ENCODE results near the gene FKBP7. TPM values are rescaled to one million over a fixed set of nuclear protein-coding genes. Genes with fewer than 3 reads are reported as not detected.
"Not testable (repeated sequence)": the region's sequence is repeated elsewhere in the genome, so short reads cannot be mapped to it uniquely, and the experiment has no call there.

FKBP7 gene
- total and polyA plus RNA-seq, 8 donors: 1.1 to 5.4 (median 2.5) TPM

DNA sequence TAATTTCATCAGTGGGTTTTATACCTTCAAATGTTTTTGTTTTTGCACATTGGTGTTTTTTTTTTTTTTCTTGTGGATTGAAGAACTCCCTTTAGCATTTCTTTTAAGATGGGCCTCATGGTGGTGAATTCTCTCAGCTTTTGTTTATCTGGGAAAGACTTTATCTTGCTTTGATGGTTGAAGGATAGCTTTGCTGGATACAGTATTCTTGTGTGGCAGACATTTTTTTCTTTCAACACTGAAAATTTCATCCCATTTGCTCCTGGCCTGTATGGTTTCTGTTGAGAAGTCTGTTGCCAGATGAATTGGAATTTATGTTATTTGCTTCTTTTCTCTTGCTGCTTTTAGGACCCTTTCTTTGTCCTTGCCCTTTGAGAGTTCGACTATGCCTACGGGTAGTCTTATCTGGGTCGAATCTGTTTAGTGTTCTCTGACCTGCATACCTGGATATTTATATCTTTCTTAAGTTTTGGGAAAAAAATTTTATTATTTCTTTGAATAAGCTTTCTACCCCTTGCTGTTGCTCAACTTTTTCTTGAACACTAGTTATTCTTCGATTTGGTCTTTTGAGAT, 53.1 kb downstream of the FKBP7 start:
- Histone ChIP-seq H3K4me3 (no peak overlapping the region), H3K27me3 (no peaks in the 10 kb centered on the region), H3K36me3 (no peaks in the 10 kb centered on the region), H3K9me3 (no peaks in the 10 kb centered on the region), H3K27ac (no peak overlapping the region), H3K4me1 (no peaks in the 10 kb centered on the region)
- WGBS, 2 donors: 88 to 91% methylated on average over 4 of the region's 4 CpGs
- no peak for ATAC-seq
- no peak for FAIRE-seq
- intact Hi-C loops (cut with DNase I): no loop called here
- TF ChIP-seq, protein P1, sequence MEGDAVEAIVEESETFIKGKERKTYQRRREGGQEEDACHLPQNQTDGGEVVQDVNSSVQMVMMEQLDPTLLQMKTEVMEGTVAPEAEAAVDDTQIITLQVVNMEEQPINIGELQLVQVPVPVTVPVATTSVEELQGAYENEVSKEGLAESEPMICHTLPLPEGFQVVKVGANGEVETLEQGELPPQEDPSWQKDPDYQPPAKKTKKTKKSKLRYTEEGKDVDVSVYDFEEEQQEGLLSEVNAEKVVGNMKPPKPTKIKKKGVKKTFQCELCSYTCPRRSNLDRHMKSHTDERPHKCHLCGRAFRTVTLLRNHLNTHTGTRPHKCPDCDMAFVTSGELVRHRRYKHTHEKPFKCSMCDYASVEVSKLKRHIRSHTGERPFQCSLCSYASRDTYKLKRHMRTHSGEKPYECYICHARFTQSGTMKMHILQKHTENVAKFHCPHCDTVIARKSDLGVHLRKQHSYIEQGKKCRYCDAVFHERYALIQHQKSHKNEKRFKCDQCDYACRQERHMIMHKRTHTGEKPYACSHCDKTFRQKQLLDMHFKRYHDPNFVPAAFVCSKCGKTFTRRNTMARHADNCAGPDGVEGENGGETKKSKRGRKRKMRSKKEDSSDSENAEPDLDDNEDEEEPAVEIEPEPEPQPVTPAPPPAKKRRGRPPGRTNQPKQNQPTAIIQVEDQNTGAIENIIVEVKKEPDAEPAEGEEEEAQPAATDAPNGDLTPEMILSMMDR (IDR thresholded peaks at IDR 0.05): no peak
- no peak for DNase-seq

DNA sequence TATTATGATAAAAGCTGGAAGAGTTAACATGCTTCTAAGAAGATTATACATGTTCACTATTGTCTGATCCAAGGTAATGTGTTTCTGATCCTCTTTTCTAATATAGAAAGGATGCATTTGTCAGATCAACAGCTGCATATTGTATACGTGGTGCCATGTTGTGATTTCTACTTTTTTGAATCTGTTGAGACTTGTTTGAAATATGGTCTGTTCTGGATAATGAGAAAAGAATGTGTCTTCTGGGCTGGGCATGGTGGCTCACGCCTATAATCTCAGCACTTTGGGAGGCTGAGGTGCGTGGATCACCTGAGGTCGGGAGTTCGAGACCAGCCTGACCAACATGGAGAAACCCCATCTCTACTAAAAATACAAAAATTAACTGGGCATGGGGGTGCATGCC, 54.7 kb downstream of the FKBP7 start:
- intact Hi-C loops (cut with DNase I); H3K4me3 ChIP-seq; DNase-seq; H3K27ac ChIP-seq; FAIRE-seq; ATAC-seq; H3K9me3 ChIP-seq; H3K27me3 ChIP-seq; H3K4me1 ChIP-seq; H3K36me3 ChIP-seq: not testable (repeated sequence)
- WGBS, 2 donors: 94 to 96% methylated on average over 5 of the region's 5 CpGs

DNA sequence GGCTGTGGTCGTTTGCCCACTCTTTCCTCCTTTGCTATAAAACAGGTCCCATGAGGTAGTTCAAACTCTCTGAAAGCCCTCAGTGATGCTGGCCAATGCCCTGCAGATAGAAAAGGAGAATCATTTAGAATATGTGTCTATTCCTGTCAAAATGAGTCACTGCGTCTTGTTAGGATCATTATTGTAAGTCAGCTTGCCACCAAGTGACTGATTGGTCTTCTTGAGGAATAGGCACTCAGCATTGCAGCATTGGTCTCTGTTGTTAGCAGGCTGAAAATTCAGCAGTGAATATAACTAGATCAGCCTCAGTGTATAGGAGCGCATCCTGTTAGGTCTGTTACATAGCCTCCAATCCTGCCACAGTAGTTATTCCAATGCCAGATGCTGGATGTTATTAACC, 56.3 kb downstream of the FKBP7 start:
- no peak for DNase-seq

DNA sequence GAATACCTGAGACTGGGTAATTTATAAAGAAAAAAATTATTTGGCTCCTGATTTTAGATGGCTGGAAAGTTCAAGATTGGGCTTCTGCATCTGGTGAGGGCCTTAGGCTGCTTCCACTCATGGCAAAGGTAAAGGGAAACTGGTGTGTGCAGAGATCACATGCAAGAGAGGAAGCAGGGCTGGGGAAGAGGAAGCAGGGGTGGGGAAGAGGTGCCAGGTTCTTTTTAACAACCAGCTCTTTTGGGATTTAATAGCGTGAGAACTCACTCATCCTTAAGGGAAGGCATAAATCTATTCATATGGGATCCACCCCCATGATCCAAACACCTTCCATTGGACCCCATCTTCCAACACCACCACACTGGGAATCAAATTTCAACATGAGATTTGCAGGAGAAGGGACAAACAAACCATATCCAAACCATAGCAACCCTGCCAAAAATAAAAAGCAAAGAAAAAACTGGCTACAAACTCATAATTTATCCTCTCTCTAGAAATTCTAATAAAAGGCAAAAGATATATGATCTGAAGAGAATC, 57.9 kb downstream of the FKBP7 start:
- Histone ChIP-seq H3K9me3 (no peaks in the 10 kb centered on the region), H3K36me3 (no peaks in the 10 kb centered on the region), H3K27ac (no peak overlapping the region), H3K4me3 (no peak overlapping the region), H3K27me3 (no peaks in the 10 kb centered on the region), H3K4me1 (no peaks in the 10 kb centered on the region)
- ATAC-seq: no peak
- DNase-seq: no peak
- 59 to 75% methylated on average over 1 of the region's 1 CpG for WGBS, 2 donors
- no peak for FAIRE-seq
- TF ChIP-seq, protein P1 (IDR thresholded peaks at IDR 0.05): no peak
- intact Hi-C loops (cut with DNase I): no loop called here

More for the DNA sequence above, 56.3 kb downstream of the FKBP7 start:
- FAIRE-seq (no peak), ATAC-seq (no peak)
- Histone ChIP-seq H3K36me3 (no peaks in the 10 kb centered on the region), H3K27me3 (no peaks in the 10 kb centered on the region), H3K4me1 (no peaks in the 10 kb centered on the region), H3K9me3 (no peaks in the 10 kb centered on the region), H3K4me3 (no peak overlapping the region), H3K27ac (no peak overlapping the region)
- TF ChIP-seq, protein P1 (IDR thresholded peaks at IDR 0.05): no peak
- 83 to 88% methylated on average over 3 of the region's 3 CpGs for WGBS, 2 donors
- intact Hi-C loops (cut with DNase I): no loop called here

DNA sequence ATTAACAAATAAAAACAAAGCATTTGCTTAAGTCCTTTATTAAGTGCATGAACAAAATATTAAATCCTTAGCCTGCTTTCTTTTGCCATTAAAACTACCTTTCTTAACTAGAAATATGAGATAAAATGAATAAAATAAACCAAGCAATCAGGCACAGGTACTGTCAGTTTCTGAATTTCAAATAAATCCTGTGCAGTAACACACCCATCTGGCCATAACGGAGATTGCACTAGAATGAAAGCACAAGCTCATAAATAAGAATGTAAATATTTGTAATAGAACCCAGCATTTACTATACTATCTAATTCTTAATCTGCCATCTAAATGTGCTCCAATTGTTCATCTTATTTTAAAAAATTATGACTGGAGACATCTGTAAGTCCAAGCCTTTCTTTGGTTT, 59.3 kb downstream of the FKBP7 start:
- Histone ChIP-seq H3K27me3 (no peaks in the 10 kb centered on the region), H3K36me3 (no peaks in the 10 kb centered on the region), H3K4me1 (no peaks in the 10 kb centered on the region), H3K27ac (no peak overlapping the region), H3K4me3 (no peak overlapping the region), H3K9me3 (no peaks in the 10 kb centered on the region)
- WGBS, 2 donors: 7 to 18% methylated on average over 1 of the region's 1 CpG
- TF ChIP-seq, protein P1 (IDR thresholded peaks at IDR 0.05): no peak
- FAIRE-seq: no peak
- ATAC-seq: no peak
- DNase-seq: no peak
- intact Hi-C loops (cut with DNase I): no loop called here
